Epithelial cell of proximal tubule (primary cell): ENCODE results near the gene PFN1. TPM values are rescaled to one million over a fixed set of nuclear protein-coding genes. Genes with fewer than 3 reads are reported as not detected.
A peak's percentile ranks its signal among the peaks of the same experiment; 100 is the strongest.

Source experiments
- DNase-seq: peaks from one replicate; pipeline ENCODE4 v3.0.0-alpha.2; 2011; ENCODE audit warnings: low read depth
- H3K4me3 ChIP-seq: 2 replicates; pipeline ENCODE4 v1.5.1; 2011; ENCODE audit warnings: low read depth, mild to moderate bottlenecking, low read length
- CTCF ChIP-seq: conservative IDR thresholded peaks from 2 replicates; pipeline ENCODE4 v1.5.1; 2012; ENCODE audit warnings: low read depth, mild to moderate bottlenecking, low read length
- total RNA-seq: library from RNA; depleted of rRNA; stranded (reverse); fragments of >200 nt; gene quantifications from 2 replicates; pipeline ENCODE4 v1.2.3, GENCODE V29; 2015

Gene PFN1
- total RNA-seq, 1 donor from 2014 or later = 1,802 TPM

- no peak for TF ChIP-seq CTCF
Observed at GRCh38 chr17:4939796-4940554, 8.4 kb downstream of the PFN1 start, which contains the start of the genes RNF167 and SLC25A11. RNF167 (plus strand) TSS chr17:4940268; CDS start chr17:4940910, 642 bp downstream. SLC25A11 (minus strand) TSS chr17:4940046; CDS start chr17:4939910, 136 bp downstream.

GRCh38 chr17:4939546-4939795 lies 8.9 kb downstream of the PFN1 start:
- DNase-seq = no peak
- peak overlapping the region; percentile 93 for H3K4me3 ChIP-seq
- no peak for TF ChIP-seq CTCF

More at GRCh38 chr17:4939796-4940554, 8.4 kb downstream of the PFN1 start, which contains the start of the genes RNF167 and SLC25A11:
- H3K4me3 ChIP-seq = peak within 1 kb of the TSS; percentile 93
- DNase-seq = peak; percentile 98

- TF ChIP-seq CTCF = no peak
- H3K4me3 ChIP-seq = peak overlapping the region; percentile 93
- DNase-seq = no peak
Observed at GRCh38 chr17:4938688-4939545, 9.4 kb downstream of the PFN1 start.

- DNase-seq = no peak
- no peak for TF ChIP-seq CTCF
- peak overlapping the region; percentile 93 for H3K4me3 ChIP-seq
Observed at GRCh38 chr17:4938069-4938491, 10.2 kb downstream of the PFN1 start.

- TF ChIP-seq CTCF = no peak
- no peak overlapping the region for H3K4me3 ChIP-seq
- DNase-seq = no peak
Observed at GRCh38 chr17:4937553-4937952, 10.8 kb downstream of the PFN1 start.

- no peak for DNase-seq
- TF ChIP-seq CTCF = no peak
Observed at GRCh38 chr17:4936436-4936835, 11.9 kb downstream of the PFN1 start.

More at GRCh38 chr17:4936436-4936835, 11.9 kb downstream of the PFN1 start:
- no peak overlapping the region for H3K4me3 ChIP-seq
